NCI-H128 (cell line): Measurements from ENCODE around the gene ACOX3.
"Not testable (repeated sequence)": the region's sequence is repeated elsewhere in the genome, so short reads cannot be mapped to it uniquely, and the experiment has no call there.

Source experiments
- DNase-seq: peaks from one replicate; lab custom pipeline; 2025; ENCODE audit not compliant: unreplicated experiment; lab: John Stamatoyannopoulos, UW

Gene ACOX3

DNA sequence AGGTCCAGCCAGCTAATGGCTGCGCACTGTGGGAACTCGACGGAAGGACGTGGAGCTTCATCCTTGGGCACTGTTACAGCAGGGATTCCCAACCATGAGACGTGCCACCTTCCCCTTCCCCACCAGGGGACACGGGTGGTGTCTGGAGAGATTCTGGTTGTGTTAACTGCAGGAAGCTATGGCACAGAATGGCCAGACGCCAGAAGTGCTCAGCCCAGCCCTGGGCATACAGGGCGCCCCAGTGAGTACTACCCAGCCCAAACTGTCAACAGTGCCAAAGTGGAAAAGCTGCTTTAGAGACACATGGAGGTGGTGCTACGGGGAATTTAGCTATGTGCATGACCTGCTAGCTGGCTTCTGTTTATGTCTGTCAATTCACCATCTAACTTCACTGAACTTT is 32.8 kb downstream of the ACOX3 start:
- no peak for DNase-seq

DNA sequence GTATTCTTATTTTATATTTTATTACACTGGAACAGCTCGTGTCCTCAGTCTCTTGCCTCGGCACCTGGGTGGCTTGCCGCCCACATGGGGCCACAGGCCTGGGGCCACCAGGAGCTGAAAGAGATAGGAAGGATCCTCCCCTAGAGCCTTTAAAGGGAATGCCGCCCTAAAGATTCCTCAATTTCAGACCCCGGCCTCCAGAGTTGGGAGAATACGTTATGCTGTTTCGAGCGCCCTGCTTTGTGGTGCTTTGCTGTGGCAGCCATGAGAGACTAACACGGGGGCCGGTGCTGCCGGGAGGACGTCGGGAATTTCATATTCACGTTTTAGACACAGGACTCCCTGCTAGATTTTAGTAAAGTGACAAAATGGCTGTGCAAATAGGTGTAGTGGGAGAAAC is 33.2 kb downstream of the ACOX3 start:
- no peak for DNase-seq

DNA sequence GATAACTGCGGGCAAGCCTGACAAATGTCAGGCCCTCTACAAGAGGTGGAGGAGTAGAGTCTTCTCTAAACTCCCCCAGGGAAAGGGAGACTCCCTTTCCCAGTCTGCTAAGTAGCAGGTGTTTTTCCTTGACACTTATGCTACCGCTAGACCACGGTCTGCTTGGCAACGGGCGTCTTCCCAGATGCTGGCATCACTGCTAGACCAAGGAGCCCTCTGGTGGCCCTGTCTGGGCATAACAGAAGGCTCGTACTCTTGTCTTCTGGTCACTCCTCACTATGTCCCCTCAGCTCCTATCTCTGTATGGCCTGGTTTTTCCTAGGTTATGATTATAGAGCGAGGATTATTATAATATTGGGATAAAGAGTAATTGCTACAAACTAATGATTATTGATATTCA is 33.6 kb downstream of the ACOX3 start:
- DNase-seq, result not testable (repeated sequence)

DNA sequence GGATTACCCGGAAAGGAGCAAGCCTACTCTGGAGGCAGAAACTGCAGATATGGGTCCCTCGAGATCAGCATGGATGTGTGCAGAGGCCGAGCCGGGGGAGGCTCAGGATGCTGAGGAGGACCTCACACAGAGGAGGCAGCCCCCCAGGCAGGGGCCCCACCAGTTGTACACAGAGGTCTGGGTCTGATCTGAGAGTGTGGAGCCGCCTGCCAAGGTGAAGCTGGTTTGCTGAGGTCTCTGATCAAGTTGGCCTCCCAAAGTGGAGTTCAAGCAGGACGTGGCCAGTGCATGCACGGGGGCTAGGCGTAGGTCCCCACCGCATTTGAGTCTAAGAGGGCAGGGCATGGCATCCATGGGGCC is 35.0 kb downstream of the ACOX3 start:
- no peak for DNase-seq

DNA sequence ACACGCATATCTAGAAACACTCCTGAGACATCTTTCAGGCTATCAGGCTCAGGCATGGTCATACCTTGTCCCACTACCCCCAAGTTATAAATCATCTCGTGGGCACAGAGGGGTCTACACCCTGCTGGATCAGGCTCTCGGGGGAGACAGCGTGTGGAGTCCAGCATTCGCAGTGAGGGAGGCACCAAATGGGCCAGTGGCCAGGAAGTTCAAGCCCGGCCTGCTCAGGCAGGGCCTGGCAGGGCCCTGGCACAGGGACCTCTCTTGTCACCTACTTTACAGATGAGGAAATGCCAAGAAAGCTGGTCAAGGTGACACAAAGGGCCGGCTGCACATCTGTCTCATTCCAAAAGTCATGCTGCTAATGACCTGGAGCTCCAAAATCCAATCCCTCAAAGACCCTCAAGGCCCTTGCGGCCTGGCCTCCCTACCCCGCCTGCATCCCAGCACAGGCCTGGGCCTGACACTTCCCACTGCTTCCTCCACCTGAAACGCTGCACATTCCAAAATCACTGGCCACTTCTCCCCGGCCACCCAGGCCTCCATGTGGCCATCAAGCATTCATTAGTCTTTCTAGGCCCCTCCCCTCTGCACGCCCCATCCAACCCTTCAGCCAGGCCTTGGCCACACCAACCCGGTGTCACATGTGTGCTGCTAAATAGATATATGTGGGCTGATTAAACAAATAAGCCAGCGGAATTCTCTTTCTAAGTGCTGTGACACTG is 35.6 kb downstream of the ACOX3 start:
- no peak for DNase-seq

DNA sequence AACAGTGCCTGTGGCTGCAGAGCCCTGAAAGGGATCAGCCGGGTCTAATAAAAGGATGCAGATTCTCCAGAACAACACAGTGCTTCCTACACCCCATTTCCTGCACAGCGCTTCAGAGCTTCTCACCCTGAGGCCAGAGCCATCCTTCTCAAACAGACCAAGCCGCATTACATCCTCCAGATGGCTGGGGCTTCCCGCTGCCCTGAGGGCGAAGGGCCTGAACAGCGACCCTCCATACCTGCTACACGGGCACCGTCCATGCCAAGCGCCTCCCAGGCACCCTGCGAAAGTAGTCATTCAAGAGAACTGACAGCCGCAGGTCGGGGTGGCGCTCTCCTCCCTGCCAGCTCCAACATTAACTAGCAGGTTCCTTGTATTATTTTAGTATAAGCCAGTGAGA is 36.5 kb downstream of the ACOX3 start:
- no peak for DNase-seq

DNA sequence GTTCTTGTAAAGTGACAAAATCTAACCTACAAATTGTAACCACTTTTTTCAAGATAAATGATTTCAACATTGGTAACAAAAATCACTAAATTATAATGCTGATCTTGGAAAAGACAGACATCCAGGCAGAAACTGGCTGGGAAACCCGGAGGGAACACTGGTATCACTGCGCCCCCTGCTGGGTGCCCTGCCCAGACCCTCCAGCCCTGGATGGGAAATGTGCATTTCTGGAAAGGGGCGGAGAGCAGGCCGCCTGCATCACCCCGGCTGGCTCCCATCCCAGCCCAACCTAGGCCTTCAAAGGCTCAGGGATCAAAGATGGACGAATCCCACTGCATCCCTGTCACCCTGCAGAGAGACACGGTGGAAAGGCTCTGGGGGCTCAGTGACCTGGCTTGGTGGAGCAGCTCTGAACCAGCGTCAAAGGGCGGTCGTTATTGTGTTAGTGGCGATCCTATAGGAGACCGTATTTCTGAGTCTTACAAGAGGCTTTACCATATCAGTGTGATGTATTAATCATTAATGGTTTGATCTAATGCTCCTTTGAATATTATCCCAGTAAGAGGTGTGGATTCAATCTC is 37.3 kb downstream of the ACOX3 start:
- peak; percentile 5 for DNase-seq

DNA sequence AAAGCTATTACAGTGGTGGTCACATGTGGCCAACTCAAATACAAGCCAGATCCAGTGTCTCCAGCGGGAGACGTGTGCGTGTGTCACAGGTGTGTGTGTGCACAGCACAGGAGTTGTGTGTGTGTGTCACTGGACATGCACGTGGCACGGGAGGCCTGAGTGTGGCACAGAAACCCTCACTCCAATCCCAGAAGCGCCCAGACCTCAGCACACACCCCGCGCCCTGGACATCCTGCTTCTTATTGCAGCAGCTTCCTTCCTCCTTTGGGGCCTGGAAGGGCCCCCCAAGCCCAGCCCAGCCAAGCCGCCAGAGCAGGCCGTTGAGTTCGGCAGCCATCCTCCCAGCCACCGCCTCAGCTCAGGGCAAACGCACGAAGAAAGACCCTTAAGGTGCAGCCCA is 37.9 kb downstream of the ACOX3 start:
- DNase-seq, result no peak

DNA sequence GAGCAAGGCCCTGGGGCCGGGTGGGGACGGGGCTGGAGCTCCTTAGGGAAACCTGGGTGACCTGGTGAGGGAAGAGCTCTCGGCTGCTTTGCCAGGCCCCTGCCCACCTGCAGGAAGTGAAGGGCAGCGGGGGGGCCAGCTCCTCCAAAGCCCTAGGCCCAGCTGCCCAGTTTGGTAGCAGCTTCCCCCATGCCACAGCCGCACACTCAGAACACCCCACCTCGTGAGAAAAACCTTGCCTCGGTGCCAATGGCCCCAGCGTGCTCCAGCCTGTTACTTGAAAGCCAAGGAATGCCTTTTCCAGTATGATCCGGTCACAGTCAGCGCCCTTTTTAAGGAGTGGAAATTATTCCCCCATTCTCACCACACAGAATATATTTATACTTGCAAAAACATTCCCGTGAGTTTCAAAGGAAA is 38.3 kb downstream of the ACOX3 start:
- no peak for DNase-seq

DNA sequence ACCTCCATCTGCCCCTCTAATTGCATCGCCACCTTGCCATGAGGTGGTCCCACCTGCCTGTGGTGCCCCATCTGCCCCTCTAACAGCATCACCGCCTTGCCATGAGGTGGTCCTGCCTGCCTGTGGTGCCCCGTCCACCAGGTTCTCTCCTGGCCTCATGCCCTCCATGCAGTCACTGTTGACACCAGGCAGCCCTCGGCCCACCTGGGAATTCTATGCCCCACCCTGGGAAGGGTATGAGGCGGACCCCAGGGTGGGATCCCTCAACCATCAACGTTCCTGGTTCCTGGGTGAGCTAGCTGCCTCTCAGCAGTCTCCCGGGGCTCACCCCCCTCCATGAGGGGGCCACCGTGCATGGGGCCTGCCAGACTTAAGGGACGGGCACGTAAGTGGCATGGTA is 38.9 kb downstream of the ACOX3 start:
- no peak for DNase-seq

DNA sequence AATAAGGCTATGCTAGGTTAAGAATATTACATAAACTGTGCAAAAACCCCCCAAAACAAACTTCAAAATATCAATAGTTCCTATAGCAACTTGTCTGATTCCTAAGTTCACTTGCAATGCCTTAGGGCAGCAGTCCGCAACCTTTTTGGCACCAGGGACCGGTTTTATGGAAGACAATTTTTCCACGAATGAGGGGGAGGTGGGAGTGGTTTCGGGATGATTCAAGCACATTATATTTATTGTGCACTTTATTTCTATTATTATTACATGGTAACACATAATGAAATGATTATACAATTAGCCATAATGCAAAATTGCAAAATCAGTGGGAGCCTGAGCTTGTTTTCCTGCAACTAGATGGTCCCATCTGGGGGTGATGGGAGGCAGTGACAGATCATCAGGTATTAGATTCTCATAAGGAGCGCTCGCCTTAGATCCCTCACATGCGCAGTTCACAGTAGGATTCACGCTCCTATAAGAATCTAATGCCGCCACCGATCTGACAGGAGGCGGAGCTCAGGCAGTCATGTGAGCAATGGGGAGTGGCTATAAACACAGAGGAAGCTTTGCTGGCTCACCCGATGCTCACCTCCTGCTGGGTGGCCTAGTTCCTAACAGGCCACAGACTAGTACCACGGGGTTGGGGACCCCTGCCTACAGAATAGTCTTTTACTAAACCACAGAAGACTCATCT is 39.7 kb downstream of the ACOX3 start:
- DNase-seq, result no peak

DNA sequence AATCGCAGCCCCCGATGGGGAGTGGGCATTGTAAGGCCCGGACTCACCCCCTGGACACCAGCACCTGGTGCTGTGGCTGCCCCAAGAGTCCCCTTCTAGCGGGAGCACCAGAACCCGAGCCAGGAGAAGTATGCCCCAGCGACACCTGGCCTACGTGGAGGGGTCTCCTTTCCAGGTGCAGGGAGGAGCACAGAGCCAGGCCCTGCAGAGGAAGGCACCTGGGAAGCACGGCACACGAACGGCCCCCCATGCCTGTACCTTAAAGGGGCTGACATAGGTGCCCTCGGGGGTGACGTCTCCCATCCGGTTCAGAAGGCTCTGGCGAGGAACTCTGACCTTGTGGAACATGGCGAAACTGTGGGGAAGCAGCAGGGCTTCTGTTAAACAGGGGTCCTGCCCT is 41.2 kb downstream of the ACOX3 start:
- DNase-seq, result no peak

DNA sequence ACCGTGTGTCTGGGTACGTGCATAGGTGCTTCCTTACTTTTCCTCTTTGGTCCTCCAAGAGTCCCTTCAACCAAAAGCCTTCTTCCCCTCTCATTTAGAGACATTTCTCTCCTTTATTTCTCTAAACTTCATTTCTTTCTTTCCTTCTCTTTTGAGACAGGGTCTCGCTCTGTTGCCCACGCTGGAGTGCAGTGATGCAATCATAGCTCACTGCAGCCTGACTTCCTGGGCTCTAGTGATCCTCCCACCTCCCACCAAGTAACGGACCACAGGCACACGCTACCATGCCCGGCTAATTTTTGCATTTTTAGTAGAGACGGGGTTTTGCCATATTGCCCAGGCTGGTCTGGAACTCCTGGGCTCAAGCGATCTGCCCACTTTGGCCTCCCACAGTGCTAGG is 42.2 kb downstream of the ACOX3 start:
- no peak for DNase-seq

DNA sequence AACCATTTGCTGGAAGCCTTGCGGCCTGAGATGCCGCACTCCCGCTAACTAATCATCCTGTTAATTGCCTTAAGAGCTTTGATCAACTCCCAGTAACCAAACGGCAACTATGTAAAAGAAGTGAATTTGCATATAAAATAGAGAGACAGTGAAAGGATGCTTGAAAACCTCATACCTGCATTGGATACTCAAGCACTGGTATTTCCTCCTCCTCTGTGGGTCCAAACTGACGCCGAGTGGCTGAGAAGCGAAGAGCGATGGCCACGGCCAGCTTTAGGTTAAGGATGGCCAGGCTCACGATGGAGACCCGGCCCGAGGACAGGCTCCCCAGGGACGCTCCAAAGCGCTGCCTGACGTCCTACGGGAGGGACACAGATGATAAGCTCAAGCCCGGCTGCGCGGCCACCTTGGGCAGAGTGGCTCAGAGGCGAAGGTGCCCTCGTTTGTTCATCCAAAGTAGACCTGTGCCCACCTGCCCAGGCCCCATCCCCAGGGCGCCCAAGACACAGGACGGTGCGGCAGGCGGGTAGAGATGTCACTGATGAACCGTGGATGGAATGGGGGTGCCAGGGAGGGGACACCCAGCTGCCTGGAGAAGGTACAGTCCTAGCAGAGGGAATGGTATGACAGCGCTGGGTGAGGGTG is 43.6 kb downstream of the ACOX3 start:
- no peak for DNase-seq

DNA sequence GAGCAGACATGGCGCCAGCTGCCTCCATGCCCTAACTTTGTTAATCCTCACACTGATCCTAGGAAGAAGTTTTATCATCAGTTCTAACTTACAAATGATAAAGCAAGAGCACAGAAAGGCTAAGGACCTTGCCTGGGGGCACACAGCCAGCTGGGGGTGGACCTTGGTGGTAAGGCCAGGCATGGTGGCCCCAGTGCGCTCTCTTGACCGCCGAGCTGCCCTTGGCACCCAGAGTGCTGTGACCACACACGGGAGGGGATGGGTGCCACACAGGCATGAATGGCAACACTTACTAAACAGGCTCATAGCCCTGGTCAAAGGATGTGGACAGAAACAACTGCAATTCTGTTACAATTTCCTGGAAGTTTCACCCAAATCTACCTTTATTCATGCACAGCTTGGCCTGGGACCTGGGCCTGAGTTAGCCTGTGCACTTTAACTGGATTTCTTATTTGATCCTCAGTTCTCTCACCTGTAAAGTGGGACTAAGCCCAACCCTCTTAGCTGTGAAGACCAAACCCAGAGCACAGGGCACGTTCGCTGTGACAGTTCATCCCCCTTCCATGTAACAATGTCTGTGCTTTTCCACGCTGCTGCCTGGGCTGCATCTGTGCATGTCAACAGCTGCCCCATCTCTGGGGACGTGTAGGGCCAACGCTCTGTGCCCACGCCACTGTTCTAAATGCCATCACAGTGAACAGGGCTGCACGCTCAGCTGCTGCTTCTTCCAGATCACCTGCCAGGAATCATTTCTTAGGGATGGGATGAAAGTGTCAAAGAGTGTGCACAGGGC is 44.8 kb downstream of the ACOX3 start:
- no peak for DNase-seq

DNA sequence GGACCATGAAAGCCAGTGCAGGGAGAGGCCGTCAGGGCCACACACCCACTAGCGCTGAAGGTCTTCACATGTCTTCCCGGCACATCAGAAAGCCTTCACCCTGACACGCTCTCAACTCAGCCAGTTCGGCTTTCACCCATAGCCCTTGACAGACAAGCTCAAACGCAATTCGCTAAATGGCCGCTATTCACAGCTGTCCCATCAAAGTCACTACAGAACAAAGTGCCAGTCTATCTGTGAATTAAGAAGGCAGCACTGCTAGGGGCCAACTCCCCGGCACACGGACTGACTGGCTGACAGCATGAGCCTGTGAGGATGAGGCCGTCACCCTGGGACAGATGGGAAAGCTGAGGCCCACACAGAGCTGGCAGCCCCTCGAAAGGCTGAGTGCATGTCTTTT is 45.7 kb downstream of the ACOX3 start:
- no peak for DNase-seq

DNA sequence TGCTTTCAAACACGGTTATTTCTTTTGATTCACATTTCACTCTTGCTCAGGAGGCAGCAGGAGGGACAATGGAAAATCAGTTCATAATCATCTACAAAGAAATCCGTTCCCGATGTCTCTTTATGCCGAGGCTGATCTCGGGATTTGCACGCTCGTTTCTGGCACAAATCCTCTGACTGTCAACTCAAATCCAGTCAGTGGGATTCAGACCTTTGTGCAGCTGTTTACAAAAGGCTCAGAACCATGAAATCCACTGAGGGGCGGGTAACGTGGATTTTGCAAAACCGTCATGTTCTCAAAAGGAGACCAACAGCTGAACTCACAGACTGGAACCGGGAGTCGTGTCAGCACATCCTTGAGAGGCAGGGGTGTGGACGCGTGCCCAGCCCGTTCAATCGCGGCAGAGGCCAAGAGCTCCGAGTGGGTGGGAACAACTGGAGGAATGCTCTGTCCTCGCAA is 46.4 kb downstream of the ACOX3 start:
- no peak for DNase-seq

DNA sequence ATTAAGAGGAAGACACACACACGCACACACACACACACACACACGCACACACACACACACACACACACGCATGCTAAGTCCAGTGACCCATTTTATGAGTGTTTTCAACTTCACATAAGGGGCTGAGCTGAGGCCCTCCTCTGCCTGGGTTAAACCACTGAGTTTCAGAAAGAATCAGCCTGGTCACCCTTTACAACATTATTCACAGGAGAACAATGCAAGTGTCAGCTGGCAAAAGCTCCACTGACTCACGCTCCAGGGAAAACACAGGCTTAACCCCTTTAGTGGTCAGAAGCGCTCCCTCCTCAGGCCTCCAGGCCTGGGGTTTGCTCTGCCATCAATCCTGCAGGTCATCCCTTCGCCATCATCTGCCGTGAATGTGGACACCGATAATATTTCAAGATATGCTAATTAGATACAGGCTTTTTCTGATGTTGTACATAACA is 46.9 kb downstream of the ACOX3 start:
- DNase-seq, result no peak

DNA sequence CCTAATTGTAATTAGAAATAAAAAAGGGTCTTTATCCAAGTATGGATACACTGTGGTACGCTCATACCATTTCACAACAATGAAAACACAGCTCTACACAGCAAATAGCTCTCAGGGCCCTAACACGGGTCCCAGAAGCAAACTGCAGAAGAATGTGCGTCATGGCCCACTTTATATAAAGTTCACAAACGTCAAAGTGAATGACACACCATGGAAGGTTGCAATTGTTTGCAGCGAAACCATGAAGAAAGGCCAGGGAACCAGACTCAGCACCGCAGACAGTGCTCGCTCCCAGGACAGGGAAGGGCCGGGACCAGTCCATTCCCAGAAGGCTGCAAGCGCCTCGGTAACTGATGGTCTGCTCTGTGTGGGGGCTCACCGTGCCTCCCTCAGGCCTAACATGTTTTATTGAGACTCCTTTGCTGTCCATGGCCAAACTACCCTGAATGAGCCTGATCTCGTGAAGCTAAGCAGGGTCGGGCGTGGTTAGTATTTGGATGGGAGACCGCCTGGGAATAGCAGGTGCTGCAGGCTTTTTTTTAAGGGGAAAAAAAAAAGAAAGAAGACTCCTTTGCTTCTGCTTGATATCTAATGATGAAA is 47.8 kb downstream of the ACOX3 start:
- DNase-seq, result no peak

DNA sequence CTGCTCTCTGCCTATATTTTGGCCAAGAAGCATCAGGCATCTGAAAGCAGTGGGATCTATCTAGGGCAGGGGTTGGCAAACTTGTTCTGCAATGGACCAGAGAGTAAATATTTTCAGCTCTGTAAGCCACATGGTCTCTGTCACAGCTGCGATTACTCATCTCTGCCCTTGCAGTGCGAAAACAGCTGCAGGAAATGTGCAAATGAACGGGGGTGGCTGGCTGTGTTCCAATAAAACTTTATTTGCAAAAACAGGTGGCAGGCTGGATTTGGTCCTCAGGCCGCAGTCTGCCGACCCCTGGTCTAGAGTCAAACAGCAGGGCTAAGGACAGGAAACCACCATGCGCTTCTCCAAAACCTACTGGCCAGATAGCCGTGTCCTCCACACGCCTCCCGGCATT is 48.6 kb downstream of the ACOX3 start:
- DNase-seq, result no peak

DNA sequence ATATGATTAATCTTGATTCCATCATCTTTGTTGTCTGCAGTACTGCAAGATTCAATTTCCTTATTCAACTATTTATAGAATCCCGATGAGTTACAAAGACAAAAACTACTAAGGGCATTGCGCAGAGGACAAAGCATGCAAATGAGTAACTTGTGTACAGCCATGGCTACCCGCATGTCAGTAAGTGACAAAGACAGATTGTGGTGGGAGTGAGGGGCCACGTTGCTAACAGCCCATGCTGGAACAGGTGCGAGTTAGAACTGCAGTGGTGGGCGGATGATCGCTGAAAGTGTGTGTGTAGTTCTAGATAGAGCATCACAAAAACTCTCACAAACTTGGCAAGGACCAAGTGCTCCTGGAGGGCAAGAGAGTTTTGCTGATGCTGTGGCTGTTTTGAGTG is 49.5 kb downstream of the ACOX3 start:
- no peak for DNase-seq
